HG02571 (cell line): ENCODE measurements around the gene SLC44A2.

Experiments used
- ATAC-seq: cut with Tn5 transposase; IDR thresholded peaks from one replicate; pipeline ENCODE4 v1.9.1; 2021; ENCODE audit warnings: mild to moderate bottlenecking, moderate library complexity; ENCODE audit not compliant: unreplicated experiment

SLC44A2 gene

DNA sequence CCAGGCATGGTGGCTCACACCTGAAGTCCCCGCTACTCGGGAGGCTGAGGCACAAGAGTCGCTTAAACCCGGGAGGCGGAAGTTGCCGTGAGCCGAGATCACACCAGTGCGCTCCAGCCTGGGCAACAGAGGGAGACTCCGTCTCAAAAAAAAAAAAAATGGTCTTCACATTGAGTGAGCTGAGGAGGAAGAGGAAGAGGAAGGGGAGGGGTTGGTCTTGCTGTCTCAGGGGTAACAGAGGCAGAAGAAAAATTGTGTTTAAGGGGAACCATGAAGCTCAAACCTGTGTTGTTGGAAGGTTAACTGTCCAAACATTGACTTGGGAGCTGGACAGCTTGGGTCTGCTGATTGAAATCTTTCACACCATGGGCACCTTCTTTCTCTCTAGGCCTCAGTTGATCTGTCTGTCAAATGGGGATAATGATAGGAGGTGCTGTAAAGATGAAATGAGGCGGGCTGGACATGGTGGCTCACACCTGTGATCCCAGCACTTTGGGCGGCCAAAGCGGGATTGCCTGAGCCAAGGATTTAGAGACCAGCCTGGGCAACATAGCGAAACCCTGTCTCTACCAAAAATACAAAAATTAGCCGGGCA lies 9.8 kb upstream of the SLC44A2 start:
- ATAC-seq = no peak

DNA sequence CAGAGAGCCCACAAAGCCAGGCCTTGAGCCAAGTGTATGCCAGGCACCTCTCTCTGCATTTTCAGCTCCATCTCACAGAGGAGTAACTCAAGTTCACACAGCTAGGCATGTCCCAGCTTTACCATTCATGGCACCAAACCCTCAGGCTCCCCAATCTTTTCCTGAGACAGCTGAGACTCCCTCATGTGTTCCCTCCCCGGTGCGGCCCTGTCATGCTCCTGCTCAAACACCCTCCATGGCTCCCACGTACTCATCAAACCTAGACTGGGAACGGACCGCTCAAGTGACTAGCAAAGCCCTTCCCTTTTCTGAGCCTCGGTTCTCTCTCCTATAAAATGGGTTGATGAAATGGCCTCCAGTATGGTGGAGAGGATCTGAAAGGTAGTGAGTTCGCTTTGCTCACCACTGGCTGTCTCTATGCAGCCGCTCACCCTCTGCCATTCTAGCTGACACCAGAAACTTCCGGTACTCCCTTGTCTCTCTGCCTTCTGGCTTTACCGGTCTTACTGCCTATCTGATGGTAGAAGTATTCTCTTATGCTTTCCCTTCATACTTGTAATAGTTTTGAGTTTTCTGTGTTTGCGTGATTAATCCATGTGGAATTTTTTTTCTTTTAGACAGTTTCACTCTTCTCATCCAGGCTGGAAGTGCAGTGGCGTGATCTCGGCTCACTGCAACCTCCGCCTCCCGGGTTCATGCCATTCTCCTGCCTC lies 7.8 kb upstream of the SLC44A2 start:
- no peak for ATAC-seq

- ATAC-seq = no peak
Measured at GRCh38 chr19:10618846-10619245, 6.5 kb upstream of the SLC44A2 start.

DNA sequence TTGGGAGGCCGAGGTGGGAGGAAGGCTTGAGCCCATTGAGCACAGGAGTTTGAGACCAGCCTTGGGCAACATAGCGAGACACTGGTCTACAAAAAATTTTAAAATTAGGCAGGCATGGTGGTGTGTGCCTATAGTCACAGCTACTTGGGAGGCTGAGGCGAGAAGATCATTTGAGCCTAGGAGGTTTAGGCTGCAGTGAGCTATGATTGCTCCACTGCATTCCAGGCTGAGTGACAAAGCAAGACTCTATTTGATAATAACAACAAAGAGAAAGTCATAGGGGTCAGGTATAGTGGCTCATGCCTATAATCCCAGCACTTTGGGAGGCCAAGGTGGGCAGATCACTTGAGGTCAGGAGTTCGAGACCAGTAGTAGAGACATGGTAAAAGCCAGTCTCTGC lies 4.6 kb upstream of the SLC44A2 start:
- no peak for ATAC-seq

DNA sequence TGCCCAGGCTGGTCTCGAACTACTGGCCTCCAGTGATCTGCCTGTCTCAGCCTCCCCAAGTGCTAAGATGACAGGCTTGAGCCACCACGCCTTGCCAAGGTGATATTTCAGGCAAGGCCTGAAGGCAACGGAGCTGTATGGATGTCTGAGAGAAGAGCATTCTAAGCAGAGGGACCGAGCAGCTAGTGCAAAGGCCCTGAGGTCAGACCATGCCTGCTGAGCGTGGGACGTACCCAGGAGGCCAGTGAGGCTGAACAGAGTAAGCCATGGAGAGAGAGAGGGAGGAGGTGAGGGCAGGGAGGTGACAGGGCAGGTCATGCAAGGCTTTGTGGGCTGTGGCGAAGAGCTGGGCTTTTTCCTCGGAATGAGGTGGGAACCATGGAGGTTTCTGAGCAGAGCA lies 3.4 kb upstream of the SLC44A2 start:
- ATAC-seq = no peak

DNA sequence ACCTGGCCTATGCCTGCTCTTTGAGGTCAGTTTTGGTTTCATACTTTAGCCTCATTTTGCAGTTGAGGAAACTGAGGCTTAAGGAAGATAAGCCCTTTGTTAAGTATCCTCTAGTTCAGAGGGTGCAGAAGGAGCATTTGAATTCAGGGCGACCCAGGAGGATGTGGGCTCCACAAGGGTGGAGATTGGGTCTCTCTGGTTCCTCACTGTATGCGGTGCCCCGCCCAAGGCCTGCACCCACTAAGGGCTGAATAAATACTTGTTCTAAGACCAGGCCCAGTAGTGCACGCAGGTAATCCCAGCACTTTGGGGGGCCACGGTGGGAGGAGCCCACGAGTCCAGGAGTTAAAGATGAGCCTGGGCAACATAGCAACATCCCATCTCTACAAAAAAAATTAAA lies 768 bp upstream of the SLC44A2 start:
- no peak for ATAC-seq

- ATAC-seq = no peak
Measured at GRCh38 chr19:10625762-10626138, 397 bp downstream of the SLC44A2 start.

DNA sequence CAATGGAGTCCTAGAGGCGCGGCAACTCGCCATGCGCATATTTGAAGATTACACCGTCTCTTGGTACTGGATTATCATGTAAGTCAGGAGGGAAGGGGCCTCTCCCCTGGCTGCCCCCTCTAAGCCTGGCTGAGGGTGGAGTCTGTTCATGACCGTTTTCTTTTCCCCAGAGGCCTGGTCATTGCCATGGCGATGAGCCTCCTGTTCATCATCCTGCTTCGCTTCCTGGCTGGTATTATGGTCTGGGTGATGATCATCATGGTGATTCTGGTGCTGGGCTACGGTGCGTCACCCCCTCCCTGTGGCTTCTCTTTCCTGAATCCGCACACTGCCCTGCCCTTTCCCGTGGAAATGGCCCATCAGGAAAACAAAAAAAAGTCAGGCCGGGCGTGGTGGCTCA lies 6.5 kb downstream of the SLC44A2 start:
- no peak for ATAC-seq

DNA sequence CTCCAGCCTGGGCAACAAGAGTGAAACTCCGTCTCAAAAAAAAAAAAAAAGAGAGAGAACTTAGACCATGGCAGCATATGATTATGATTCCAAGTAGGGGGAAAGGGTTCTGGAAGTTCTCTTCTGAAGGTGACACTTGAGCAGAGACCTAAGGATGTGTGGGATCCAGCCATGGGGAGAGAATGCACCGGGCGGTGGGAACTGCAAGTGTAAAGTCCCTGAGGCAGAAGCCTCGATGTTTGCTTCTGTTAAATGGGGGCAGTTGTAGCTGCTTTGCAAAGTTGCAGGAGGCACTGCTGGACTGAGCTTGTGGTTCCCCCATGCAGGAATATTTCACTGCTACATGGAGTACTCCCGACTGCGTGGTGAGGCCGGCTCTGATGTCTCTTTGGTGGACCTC lies 9.1 kb downstream of the SLC44A2 start:
- no peak for ATAC-seq

GRCh38 chr19:10634963-10635362 lies 9.6 kb downstream of the SLC44A2 start:
- ATAC-seq = no peak

GRCh38 chr19:10636304-10636972 lies 11.1 kb downstream of the SLC44A2 start:
- ATAC-seq = no peak

- ATAC-seq = no peak
Measured at GRCh38 chr19:10637894-10638293, 12.5 kb downstream of the SLC44A2 start.

DNA sequence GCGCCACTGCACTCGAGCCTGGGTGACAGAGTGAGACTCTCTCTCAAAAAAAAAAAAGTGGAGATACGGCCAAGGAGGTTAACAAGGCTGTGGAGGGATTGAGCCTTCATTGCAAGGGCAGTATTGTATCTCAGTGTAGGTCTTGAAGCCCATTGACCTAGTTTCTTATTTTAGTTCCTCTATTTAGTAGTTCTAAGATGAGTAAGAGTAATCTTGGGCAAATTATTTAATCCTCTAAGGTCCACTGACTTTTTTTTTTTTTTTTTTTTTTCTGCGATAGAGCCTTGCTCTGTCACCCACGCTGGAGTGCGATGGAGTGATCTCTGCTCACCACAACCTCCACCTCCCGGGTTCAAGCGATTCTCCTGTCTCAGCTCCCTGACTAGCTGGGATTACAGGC lies 14.5 kb downstream of the SLC44A2 start:
- ATAC-seq = no peak

GRCh38 chr19:10640361-10640760 lies 15.0 kb downstream of the SLC44A2 start:
- ATAC-seq = no peak

DNA sequence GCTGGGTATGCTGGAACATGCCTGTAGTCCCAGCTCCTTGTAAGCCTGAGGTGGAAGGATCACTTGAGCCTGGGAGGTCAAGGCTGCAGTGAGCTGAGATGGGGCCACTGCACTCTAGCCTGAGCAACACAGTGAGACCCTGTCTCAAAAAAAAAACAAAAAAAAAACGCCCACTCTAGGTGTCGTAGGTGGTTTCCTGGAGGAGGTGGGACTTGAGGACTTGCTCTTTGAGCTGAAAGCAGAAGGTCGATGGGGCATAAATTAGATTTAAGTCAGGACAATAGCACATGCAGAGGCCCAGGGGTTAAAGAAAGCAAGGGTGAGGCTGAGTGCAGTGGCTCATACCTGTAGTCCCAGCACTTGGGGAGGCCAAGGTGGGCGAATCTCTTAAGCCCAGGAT lies 15.9 kb downstream of the SLC44A2 start:
- no peak for ATAC-seq

- ATAC-seq = no peak
Measured at GRCh38 chr19:10642473-10643171, 17.3 kb downstream of the SLC44A2 start.

DNA sequence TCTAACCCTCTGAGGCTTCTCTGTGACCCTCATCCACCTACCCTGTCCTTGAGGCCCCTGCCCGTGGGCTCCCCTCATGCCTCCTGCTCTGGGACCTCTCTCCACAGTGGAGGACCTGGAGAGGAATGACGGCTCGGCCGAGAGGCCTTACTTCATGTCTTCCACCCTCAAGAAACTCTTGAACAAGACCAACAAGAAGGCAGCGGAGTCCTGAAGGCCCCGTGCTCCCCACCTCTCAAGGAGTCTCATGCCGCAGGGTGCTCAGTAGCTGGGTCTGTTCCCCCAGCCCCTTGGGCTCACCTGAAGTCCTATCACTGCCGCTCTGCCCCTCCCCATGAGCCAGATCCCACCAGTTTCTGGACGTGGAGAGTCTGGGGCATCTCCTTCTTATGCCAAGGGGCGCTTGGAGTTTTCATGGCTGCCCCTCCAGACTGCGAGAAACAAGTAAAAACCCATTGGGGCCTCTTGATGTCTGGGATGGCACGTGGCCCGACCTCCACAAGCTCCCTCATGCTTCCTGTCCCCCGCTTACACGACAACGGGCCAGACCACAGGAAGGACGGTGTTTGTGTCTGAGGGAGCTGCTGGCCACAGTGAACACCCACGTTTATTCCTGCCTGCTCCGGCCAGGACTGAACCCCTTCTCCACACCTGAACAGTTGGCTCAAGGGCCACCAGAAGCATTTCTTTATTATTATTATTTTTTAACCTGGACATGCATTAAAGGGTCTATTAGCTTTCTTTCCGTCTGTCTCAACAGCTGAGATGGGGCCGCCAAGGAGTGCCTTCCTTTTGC lies 18.0 kb downstream of the SLC44A2 start:
- ATAC-seq = no peak

DNA sequence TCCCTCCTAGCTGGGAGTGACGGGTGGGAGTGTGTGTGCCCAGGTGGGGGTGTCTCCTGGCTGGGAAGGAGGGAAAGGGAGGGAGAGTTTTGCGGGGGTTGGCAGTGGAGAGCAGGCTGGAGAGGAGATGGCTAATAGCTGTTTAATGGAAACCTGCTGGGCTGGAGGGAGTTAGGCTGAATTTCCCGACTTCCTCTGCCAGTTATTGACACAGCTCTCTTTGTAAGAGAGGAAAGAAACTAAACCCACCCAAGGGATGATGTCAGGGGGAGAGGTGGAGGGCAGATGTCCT lies 18.6 kb downstream of the SLC44A2 start:
- no peak for ATAC-seq

DNA sequence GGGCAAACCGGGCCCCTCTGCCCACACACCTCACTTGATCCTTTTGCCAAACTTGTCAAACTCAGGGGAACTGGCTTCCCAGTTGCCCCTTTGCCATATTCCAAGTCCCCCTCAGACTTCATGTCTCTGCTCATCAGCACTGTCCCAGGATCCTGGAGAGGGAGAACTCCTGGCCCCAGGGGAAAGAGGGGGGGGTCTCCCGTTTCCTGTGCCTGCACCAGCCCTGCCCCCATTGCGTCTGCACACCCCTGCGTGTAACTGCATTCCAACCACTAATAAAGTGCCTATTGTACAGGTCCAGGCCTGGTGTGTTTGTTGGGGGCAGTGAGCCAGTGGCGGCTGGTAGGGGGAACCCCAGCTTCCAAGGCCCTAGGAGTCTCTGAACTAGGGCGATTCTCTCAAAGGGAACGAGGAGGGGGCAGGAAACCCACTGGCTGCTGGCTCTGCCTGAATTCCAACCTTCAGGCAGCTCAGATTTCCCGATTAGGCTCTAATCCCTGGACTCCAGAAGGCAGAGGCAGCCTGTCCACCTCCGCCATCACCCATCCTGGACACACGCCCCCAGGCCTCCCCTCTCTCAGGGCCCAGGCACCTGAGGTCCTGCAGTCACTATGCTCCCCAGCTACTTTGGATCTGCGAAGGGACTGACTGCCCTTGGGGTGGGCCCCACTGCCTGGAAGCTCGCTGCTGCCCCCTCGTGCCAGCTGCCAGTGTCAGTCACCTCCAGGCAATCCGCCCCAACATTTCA lies 19.1 kb downstream of the SLC44A2 start:
- ATAC-seq = no peak

DNA sequence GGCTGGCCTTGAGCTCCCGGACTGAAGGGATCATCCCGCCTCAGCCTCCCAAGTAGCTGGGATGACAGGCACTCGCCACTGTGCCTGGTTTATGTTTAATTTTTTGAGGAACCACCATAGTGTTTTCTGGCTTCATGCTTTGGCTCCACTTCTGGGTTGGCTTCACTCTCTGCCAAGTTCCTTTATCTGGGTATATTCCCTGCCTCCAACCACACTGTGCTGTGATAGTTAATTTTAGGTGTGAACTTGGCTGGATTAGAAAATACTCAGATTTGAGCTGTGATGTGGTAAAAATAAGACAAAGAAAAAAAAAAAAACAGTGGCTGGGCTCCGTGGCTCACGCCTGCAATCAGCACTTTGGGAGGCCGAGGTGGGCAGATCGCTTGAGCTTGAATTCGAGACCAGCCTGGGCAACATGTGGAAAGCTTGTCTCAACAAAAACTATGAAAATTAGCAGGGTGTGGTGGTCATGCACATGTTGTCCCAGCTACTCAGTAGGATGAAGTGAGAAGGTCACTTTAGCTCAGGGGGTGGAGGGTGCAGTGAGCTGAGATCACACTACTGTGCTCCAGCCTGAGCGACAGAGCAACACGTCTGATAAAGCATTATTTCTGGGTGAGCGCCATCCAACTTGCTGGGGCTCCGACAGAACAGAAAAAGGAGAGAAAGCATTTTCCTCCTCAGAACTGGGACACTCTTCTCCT lies 21.3 kb downstream of the SLC44A2 start:
- no peak for ATAC-seq
